ENCODE measurements around the gene CBFA2T3.

Gene CBFA2T3

DNA sequence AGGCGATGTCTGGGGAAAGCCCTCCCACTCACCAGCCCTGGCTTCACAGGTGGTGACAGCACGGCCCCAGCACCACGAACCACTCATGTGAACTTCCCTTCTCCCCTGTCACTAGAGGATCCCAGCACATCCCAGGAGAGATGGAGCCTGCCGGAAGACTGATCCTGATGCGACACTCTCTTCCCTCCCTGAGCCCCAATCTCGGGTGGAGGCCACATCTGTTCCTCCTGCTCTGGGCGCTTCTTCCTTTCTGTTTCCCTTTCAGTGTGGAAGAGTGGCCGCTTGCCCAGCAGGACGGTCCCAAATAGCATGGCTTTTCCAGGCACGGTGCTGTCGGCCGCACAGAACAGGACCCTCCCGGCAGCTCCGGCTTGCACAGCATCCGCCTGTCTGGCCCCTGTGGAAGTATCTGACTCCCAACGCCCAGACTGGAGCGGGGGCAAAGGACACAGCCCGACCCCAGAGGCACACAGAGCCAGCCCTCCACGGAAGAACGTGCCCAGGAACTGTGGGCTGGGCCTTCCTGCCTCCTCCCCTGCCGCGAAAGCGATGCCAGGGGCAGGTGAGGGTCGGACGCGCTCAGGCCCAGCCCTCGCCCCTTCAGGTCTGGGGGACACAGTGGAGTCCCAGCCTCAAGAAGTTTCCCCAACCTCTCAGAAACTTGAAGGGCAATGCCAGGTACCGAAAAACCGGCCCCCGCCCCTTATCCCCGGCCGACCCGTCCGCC is 37.6 kb downstream of the CBFA2T3 start:
- DNase-seq (ENCODE audit: low read depth in 1 of 2, low spot score in 1 of 2) = no peak
- Histone ChIP-seq H3K4me3 (replicated peaks; ENCODE audit: insufficient read depth, low read length) (no peak overlapping the region), H3K27me3 (ENCODE audit: insufficient read depth, poor library complexity, severe bottlenecking) (no peaks in the 10 kb centered on the region), H3K27ac (replicated peaks) (no peak overlapping the region)
- TF ChIP-seq, protein P1, sequence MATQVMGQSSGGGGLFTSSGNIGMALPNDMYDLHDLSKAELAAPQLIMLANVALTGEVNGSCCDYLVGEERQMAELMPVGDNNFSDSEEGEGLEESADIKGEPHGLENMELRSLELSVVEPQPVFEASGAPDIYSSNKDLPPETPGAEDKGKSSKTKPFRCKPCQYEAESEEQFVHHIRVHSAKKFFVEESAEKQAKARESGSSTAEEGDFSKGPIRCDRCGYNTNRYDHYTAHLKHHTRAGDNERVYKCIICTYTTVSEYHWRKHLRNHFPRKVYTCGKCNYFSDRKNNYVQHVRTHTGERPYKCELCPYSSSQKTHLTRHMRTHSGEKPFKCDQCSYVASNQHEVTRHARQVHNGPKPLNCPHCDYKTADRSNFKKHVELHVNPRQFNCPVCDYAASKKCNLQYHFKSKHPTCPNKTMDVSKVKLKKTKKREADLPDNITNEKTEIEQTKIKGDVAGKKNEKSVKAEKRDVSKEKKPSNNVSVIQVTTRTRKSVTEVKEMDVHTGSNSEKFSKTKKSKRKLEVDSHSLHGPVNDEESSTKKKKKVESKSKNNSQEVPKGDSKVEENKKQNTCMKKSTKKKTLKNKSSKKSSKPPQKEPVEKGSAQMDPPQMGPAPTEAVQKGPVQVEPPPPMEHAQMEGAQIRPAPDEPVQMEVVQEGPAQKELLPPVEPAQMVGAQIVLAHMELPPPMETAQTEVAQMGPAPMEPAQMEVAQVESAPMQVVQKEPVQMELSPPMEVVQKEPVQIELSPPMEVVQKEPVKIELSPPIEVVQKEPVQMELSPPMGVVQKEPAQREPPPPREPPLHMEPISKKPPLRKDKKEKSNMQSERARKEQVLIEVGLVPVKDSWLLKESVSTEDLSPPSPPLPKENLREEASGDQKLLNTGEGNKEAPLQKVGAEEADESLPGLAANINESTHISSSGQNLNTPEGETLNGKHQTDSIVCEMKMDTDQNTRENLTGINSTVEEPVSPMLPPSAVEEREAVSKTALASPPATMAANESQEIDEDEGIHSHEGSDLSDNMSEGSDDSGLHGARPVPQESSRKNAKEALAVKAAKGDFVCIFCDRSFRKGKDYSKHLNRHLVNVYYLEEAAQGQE (IDR thresholded peaks at IDR 0.05; ENCODE audit: insufficient replicate concordance, low read depth) = no peak
- TF ChIP-seq, protein P2, sequence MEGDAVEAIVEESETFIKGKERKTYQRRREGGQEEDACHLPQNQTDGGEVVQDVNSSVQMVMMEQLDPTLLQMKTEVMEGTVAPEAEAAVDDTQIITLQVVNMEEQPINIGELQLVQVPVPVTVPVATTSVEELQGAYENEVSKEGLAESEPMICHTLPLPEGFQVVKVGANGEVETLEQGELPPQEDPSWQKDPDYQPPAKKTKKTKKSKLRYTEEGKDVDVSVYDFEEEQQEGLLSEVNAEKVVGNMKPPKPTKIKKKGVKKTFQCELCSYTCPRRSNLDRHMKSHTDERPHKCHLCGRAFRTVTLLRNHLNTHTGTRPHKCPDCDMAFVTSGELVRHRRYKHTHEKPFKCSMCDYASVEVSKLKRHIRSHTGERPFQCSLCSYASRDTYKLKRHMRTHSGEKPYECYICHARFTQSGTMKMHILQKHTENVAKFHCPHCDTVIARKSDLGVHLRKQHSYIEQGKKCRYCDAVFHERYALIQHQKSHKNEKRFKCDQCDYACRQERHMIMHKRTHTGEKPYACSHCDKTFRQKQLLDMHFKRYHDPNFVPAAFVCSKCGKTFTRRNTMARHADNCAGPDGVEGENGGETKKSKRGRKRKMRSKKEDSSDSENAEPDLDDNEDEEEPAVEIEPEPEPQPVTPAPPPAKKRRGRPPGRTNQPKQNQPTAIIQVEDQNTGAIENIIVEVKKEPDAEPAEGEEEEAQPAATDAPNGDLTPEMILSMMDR (IDR thresholded peaks at IDR 0.05; ENCODE audit: insufficient read depth, low read length) = no peak
- TF ChIP-seq POLR2AphosphoS5 (IDR thresholded peaks at IDR 0.05; ENCODE audit: low read depth) (no peak), GABPA (IDR thresholded peaks at IDR 0.05; ENCODE audit: low read depth) (no peak), SPI1 (IDR thresholded peaks at IDR 0.05; ENCODE audit: borderline replicate concordance, low read depth) (no peak)

DNA sequence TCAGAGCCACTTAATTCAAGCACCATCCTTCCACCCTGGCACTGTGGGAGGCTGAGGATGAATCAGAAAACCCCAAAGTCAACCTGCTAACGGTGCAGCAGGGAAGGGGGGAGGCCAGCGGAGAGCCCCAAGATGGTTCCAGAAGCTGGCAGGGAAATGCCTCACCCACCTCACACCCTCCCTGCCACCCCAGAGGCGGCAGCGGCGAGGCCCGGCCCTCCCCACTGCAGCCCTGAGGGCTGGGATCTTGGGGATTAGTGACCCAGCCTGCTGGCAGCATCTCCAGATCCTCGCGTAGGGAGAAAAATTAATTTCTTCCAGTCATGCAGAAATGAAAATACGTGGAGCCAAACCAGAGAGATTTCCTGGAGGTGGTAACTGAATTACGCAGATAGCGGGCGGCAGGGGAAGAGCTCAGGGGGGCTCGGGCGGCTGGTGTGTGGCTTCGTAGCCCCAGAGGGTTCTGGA is 38.2 kb downstream of the CBFA2T3 start:
- Histone ChIP-seq H3K27ac (replicated peaks) (no peak overlapping the region), H3K4me3 (replicated peaks; ENCODE audit: insufficient read depth, low read length) (no peak overlapping the region), H3K27me3 (ENCODE audit: insufficient read depth, poor library complexity, severe bottlenecking) (no peaks in the 10 kb centered on the region)
- no peak for DNase-seq (ENCODE audit: low read depth in 1 of 2, low spot score in 1 of 2)
- TF ChIP-seq POLR2AphosphoS5 (IDR thresholded peaks at IDR 0.05; ENCODE audit: low read depth) (no peak), SPI1 (IDR thresholded peaks at IDR 0.05; ENCODE audit: borderline replicate concordance, low read depth) (no peak), GABPA (IDR thresholded peaks at IDR 0.05; ENCODE audit: low read depth) (no peak)
- TF ChIP-seq, protein P1 (IDR thresholded peaks at IDR 0.05; ENCODE audit: insufficient replicate concordance, low read depth) = no peak

DNA sequence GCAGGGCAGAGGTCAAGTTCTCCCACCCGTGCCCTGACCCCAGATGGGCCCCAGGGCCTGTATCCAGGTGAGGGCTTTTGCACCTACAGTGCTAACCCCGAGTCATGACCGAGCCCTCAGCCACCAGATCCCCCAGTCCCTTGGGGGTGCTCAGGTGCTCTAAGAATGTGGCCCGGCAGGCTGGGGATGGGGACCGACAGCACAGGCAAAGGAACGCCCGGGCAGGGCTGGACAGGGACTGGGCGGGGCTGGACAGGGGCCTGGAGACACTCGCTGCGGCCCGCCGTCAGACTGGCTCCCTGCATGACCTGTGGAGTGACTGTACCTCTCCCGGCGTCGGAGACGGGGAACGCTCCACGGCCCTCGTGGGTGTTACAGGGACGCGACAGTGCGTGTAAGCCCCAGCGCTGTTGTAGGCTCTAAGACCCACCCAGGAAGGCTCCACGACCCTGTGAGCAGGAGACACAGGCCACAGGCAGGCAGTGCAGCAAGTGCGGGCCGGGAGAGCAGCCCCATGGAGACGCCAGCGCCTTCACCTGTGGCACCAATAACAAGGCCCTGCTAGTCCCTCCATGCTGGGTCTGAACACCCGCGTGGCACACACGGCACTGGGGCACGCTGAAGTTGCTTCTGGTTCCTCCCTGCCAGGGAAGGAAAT is 38.8 kb downstream of the CBFA2T3 start:
- TF ChIP-seq SPI1 (IDR thresholded peaks at IDR 0.05; ENCODE audit: borderline replicate concordance, low read depth) (no peak), GABPA (IDR thresholded peaks at IDR 0.05; ENCODE audit: low read depth) (no peak), POLR2AphosphoS5 (IDR thresholded peaks at IDR 0.05; ENCODE audit: low read depth) (no peak)
- TF ChIP-seq, protein P2 (IDR thresholded peaks at IDR 0.05; ENCODE audit: insufficient read depth, low read length) = no peak
- TF ChIP-seq, protein P1 (IDR thresholded peaks at IDR 0.05; ENCODE audit: insufficient replicate concordance, low read depth) = no peak
- H3K27me3 ChIP-seq (ENCODE audit: insufficient read depth, poor library complexity, severe bottlenecking) = no peaks in the 10 kb centered on the region
- H3K27ac ChIP-seq (replicated peaks) = peak overlapping the region; percentile 77
- DNase-seq (ENCODE audit: low read depth in 1 of 2, low spot score in 1 of 2) = no peak
- H3K4me3 ChIP-seq (replicated peaks; ENCODE audit: insufficient read depth, low read length) = no peak overlapping the region

All from HL-60 (cell line).